Astrocyte (in vitro differentiated cells and primary cell): ENCODE results near the gene BICC1.

Experiments used
- EZH2 ChIP-seq: IDR thresholded peaks from 2 replicates; pipeline ENCODE4 v1.6.1; 2012; ENCODE audit warnings: mild to moderate bottlenecking, low read length, inconsistent platforms; ENCODE audit not compliant: insufficient read depth
- TF ChIP-seq, protein P1 (sequence below): IDR thresholded peaks from 2 replicates; pipeline ENCODE4 v1.5.1; 2011; ENCODE audit warnings: low read depth, mild to moderate bottlenecking, inconsistent platforms, low read length, moderate library complexity; ENCODE audit not compliant: insufficient read depth

DNA sequence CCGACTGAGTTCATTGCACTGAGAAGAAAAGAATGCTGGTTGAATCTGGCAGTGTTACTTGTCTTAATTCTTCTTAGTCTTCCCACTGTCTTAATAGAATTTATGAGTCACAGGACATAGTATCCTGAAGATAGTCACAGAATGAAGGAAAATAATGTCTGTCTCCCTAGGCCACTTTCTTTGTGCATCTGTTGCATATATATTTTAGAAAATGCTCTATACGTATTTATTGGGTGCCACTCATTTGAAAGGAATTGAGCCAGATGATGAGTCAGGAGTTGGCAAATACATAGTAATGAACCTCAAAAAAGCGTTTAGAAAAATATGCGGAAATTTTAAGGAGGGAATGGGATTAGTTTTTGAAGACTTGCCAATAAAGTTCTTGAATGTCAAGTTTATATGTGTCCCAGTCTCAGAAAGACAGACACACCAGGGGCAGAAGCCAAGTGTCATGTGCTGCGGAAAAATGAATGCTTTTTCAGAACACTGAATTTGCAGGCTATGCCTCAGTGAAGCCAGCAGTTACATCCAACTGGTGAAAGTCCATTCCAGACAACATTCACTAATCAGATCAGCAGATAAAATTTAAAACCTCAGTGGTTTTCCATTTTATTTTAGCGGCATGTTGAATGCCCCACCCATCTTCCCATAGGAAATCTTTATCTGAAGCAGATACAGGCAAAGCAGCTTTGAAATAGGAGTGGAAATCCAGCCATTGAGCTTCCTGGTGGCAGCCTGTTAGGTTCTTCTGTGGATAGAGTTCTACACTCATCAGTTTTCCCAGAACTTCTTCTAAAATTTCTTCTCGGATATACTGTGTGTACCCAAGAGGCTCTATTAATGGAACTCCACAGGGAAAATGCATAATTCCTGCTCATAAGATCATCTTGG lies 308.4 kb downstream of the BICC1 start:
- TF ChIP-seq, protein P1, sequence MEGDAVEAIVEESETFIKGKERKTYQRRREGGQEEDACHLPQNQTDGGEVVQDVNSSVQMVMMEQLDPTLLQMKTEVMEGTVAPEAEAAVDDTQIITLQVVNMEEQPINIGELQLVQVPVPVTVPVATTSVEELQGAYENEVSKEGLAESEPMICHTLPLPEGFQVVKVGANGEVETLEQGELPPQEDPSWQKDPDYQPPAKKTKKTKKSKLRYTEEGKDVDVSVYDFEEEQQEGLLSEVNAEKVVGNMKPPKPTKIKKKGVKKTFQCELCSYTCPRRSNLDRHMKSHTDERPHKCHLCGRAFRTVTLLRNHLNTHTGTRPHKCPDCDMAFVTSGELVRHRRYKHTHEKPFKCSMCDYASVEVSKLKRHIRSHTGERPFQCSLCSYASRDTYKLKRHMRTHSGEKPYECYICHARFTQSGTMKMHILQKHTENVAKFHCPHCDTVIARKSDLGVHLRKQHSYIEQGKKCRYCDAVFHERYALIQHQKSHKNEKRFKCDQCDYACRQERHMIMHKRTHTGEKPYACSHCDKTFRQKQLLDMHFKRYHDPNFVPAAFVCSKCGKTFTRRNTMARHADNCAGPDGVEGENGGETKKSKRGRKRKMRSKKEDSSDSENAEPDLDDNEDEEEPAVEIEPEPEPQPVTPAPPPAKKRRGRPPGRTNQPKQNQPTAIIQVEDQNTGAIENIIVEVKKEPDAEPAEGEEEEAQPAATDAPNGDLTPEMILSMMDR = no peak
- no peak for TF ChIP-seq EZH2
